ENCODE results near the gene GPR183.
A peak's percentile ranks its signal among the peaks of the same experiment; 100 is the strongest.

GPR183 gene

DNA sequence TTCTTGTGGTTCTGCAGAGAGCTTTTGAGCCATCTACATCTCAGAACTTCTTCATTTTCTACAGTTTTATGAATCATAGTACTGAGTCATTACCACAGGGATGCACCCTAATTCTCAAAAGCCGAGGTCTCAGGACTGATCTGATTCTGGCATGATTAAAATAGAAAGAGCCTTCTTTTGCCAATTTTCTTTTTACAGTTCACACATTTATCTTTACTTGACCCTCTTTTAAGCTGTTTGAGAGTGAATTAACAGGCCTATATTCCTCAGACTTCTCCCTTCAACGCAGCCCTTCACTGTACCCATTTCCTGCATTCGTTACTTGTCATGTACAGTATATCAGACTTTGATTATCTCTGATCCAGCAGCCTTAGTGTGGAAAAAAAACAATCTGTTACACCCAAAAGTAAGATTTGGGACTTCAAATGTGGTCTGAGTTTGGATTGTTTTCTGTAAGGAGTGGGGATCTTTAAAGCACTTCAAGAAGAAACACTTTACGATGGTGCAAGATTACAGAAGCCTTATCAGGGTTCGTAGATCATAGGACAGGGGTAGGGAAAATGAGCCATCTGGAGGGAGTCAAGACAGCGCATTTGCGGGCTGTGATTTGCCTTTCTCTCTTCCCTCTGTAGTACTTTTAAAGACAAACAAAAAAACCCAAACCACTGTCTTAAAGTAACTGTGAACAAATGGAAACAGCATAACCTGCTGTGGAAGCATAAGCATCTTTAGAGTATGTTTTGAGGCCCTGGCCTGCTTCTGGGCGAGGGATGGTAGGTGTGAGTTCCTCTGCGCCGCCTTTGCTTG is 15.3 kb upstream of the GPR183 start:
- Histone ChIP-seq H3K36me3 (peaks cover 5% of the 10 kb centered on the region), H3K9me3 (no peaks in the 10 kb centered on the region), H3K27ac (peak overlapping the region; percentile 46), H3K4me3 (ENCODE audit: low read depth in 1 of 2, low read length in 1 of 2) (no peak overlapping the region), H3K27me3 (no peaks in the 10 kb centered on the region), H3K4me1 (ENCODE audit: control insufficient read depth in 1 of 2, insufficient read depth in 1 of 2, low read depth in 1 of 2, low read length in 1 of 2) (peaks cover 12 to 23% of the 10 kb centered on the region in 2 experiments)
- TF ChIP-seq, protein P1, sequence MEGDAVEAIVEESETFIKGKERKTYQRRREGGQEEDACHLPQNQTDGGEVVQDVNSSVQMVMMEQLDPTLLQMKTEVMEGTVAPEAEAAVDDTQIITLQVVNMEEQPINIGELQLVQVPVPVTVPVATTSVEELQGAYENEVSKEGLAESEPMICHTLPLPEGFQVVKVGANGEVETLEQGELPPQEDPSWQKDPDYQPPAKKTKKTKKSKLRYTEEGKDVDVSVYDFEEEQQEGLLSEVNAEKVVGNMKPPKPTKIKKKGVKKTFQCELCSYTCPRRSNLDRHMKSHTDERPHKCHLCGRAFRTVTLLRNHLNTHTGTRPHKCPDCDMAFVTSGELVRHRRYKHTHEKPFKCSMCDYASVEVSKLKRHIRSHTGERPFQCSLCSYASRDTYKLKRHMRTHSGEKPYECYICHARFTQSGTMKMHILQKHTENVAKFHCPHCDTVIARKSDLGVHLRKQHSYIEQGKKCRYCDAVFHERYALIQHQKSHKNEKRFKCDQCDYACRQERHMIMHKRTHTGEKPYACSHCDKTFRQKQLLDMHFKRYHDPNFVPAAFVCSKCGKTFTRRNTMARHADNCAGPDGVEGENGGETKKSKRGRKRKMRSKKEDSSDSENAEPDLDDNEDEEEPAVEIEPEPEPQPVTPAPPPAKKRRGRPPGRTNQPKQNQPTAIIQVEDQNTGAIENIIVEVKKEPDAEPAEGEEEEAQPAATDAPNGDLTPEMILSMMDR (IDR thresholded peaks at IDR 0.05), result no peak

DNA sequence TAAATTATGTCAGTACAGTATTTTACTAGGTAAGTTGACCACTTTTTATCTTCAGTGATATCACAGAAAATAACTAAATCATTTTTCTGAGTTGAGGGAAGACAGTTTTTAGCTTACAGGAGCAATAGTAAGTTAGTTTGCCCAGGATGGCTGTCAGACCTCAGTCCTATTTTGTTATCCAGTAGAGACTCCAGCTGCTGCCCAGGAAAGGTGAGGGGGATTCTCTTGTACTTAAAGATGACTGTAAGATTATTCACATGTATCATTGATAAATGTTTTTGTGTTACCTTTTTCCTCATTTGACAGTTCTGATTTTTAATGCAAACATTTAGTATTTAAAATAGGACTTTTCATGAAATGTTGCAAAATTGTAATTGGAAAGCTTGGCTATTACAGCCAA is 14.5 kb upstream of the GPR183 start:
- Histone ChIP-seq H3K4me3 (ENCODE audit: low read depth in 1 of 2, low read length in 1 of 2) (no peak overlapping the region), H3K27me3 (no peaks in the 10 kb centered on the region), H3K4me1 (ENCODE audit: control insufficient read depth in 1 of 2, insufficient read depth in 1 of 2, low read depth in 1 of 2, low read length in 1 of 2) (peaks cover 12 to 23% of the 10 kb centered on the region in 2 experiments), H3K27ac (peak overlapping the region; percentile 46), H3K9me3 (no peaks in the 10 kb centered on the region), H3K36me3 (peaks cover 5% of the 10 kb centered on the region)
- TF ChIP-seq, protein P1 (IDR thresholded peaks at IDR 0.05), result no peak

DNA sequence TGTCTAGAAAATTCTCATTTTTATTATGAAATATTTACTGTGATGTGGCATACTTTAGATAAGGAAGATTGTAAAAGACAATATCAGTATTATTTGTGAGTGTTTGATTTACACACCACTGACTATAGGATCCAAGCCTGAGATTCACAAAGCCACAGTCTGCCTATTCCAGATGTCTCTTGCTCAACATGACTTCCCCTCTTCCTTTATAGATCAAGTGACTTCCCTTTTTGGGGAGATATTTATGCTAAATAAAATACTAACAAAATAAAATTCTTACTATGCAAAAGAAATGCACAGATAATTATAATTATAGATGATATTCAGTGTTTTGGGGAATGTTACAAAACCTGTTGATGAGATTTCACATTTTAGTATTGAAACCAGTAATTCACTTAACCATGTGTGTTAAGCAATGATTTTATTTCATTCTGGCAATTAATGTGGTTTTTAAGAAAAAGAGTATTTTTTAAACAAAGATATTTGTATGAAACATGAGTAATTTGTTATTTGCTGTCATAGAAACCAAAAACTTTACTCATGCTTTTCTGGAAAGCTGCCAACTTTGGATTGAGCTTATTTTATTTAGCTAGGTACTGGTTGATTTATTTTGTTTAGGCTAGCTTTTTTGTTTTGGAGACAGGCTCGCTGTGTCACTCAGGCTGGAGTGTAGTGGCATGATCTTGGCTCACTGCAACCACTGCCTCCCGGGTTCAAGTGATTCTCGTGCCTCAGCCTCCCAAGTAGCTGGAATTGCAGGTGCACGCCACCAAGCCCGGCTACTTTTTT is 13.7 kb upstream of the GPR183 start:
- Histone ChIP-seq H3K36me3 (peaks cover 5% of the 10 kb centered on the region), H3K4me1 (ENCODE audit: control insufficient read depth in 1 of 2, insufficient read depth in 1 of 2, low read depth in 1 of 2, low read length in 1 of 2) (peaks cover 12 to 23% of the 10 kb centered on the region in 2 experiments), H3K4me3 (ENCODE audit: low read depth in 1 of 2, low read length in 1 of 2) (no peak overlapping the region), H3K27ac (peak overlapping the region; percentile 3), H3K27me3 (no peaks in the 10 kb centered on the region), H3K9me3 (no peaks in the 10 kb centered on the region)
- TF ChIP-seq, protein P1 (IDR thresholded peaks at IDR 0.05), result no peak

DNA sequence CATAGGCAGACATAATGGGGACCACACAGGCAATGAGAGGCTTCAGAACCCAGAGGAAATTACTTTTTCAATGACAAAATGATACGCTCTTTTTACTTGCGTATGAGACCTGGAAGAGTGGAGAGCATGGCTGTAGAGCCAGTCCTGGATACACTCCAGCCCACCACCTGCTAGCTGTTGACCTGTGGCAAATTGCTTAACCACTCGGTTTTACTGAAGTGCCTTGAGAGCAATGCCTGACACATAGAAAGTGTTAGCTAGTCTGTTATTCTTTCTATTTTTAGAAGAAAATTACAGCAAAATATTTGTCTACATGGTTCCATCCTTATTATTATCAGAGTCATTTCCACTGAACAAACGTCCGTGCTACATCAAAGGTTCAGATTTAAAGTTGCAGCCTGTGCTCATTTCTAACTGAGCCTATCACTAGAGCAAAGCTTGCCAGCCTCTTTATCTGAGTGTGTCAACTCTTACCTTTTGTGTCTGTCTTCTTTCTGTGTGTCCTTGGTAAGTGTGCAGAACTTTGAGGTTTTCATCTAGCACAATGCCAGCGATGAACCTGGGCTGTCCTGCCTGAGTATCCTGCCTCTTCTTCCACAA is 9.6 kb upstream of the GPR183 start:
- H3K4me3 ChIP-seq (ENCODE audit: low read depth in 1 of 2, low read length in 1 of 2), result no peak overlapping the region

DNA sequence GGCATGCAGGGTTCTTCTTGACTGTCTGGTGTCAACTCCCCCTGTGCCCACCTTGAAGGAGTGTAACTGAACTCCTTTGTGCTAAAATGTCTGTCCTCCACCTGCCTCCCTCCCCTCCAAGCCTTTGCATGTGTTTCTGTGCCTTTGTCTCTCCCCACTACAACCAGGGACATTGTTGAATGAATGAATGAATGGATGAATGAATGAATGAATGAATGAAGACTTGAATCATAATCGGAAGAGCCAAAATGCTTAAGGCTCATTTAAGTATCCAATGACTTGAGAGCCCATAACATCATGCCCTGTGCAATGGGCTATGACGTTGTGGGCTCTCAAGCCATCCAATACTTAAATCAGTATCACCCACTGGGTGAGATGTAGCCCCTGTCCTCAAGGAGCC is 9.0 kb upstream of the GPR183 start:
- H3K27ac ChIP-seq, result no peak overlapping the region
- H3K9me3 ChIP-seq, result no peaks in the 10 kb centered on the region
- no peak overlapping the region for H3K4me3 ChIP-seq (ENCODE audit: low read depth in 1 of 2, low read length in 1 of 2)
- TF ChIP-seq, protein P1 (IDR thresholded peaks at IDR 0.05), result no peak
- peaks cover 5% of the 10 kb centered on the region for H3K36me3 ChIP-seq
- peaks cover 24 to 34% of the 10 kb centered on the region in 2 experiments for H3K4me1 ChIP-seq (ENCODE audit: control insufficient read depth in 1 of 2, insufficient read depth in 1 of 2, low read depth in 1 of 2, low read length in 1 of 2)
- no peaks in the 10 kb centered on the region for H3K27me3 ChIP-seq

More for the DNA sequence above, 9.6 kb upstream of the GPR183 start:
- Histone ChIP-seq H3K27ac (no peak overlapping the region), H3K27me3 (no peaks in the 10 kb centered on the region), H3K36me3 (peaks cover 5% of the 10 kb centered on the region), H3K9me3 (no peaks in the 10 kb centered on the region), H3K4me1 (ENCODE audit: control insufficient read depth in 1 of 2, insufficient read depth in 1 of 2, low read depth in 1 of 2, low read length in 1 of 2) (peaks cover 24 to 35% of the 10 kb centered on the region in 2 experiments)
- TF ChIP-seq, protein P1 (IDR thresholded peaks at IDR 0.05), result no peak
